GM23338 (cell line): ENCODE measurements around the gene RNLS. TPM values are rescaled to one million over a fixed set of nuclear protein-coding genes. Genes with fewer than 3 reads are reported as not detected.

Experiments used
- ATAC-seq: fragments of 200-7000 bp; cut with Tn5 transposase; 3 replicates; pipeline ENCODE4 v1.9.1; 2020
- DNase-seq: peaks from one replicate; pipeline ENCODE4 v3.0.0-alpha.2; 2015; ENCODE audit warnings: low spot score
- H2AFZ ChIP-seq: fragments of 200-600 bp; sonication (generic); 2 replicates; pipeline ENCODE4 v1.8.0; 2016; ENCODE audit warnings: antibody characterized with exemption, mild to moderate bottlenecking, moderate library complexity
- H3F3A ChIP-seq: fragments of 200-600 bp; sonication (generic); replicated peaks from 2 replicates; pipeline ENCODE4 v1.8.0; 2017; ENCODE audit warnings: antibody characterized with exemption, mixed run types, low read depth
- H3K27ac ChIP-seq: fragments of 200-600 bp; sonication (generic); 2 replicates; pipeline ENCODE4 v1.6.1; 2016; ENCODE audit warnings: low read depth
- H3K27me3 ChIP-seq: fragments of 200-600 bp; sonication (generic); 2 replicates; pipeline ENCODE4 v1.8.0; 2016; ENCODE audit warnings: mild to moderate bottlenecking, mixed run types, moderate library complexity; ENCODE audit not compliant: insufficient read depth
- H3K36me3 ChIP-seq: fragments of 200-600 bp; sonication (generic); 2 replicates; pipeline ENCODE4 v1.8.0; 2016; ENCODE audit warnings: mild to moderate bottlenecking; ENCODE audit not compliant: insufficient read depth
- H3K4me1 ChIP-seq: fragments of 200-600 bp; sonication (generic); 2 replicates; pipeline ENCODE4 v1.8.0; 2016; ENCODE audit warnings: mild to moderate bottlenecking, moderate library complexity; ENCODE audit not compliant: insufficient read depth
- H3K4me2 ChIP-seq: fragments of 200-600 bp; sonication (generic); 2 replicates; pipeline ENCODE4 v1.7.1; 2017; ENCODE audit warnings: mixed run types
- H3K4me3 ChIP-seq: fragments of 200-600 bp; sonication (generic); 2 replicates; pipeline ENCODE4 v1.6.1; 2016; ENCODE audit warnings: mixed run types
- H3K79me2 ChIP-seq: fragments of 200-600 bp; sonication (generic); replicated peaks from 2 replicates; pipeline ENCODE4 v1.8.0; 2017; ENCODE audit warnings: mild to moderate bottlenecking; ENCODE audit not compliant: insufficient read depth
- H3K9me2 ChIP-seq: fragments of 200-600 bp; sonication (generic); 2 replicates; pipeline ENCODE4 v1.8.0; 2017; ENCODE audit not compliant: insufficient read depth
- H4K20me1 ChIP-seq: fragments of 200-600 bp; sonication (generic); replicated peaks from 2 replicates; pipeline ENCODE4 v1.8.0; 2017; ENCODE audit warnings: mild to moderate bottlenecking; ENCODE audit not compliant: insufficient read depth
- H3K27ac Mint-ChIP-seq: 2 replicates; pipeline ENCODE4 v1.8.0; 2020; ENCODE audit warnings: inconsistent platforms, mild to moderate bottlenecking, moderate library complexity, mixed read lengths
- H3K27me3 Mint-ChIP-seq: 3 replicates; pipeline ENCODE4 v1.8.0; 2022; ENCODE audit warnings: low read depth, mild to moderate bottlenecking, moderate library complexity, mixed read lengths, inconsistent platforms; ENCODE audit not compliant: insufficient read depth, poor library complexity
- H3K36me3 Mint-ChIP-seq: 3 replicates; pipeline ENCODE4 v1.8.0; 2021; ENCODE audit warnings: low read depth, mild to moderate bottlenecking, inconsistent platforms, moderate library complexity, mixed read lengths
- H3K4me1 Mint-ChIP-seq: 3 replicates; pipeline ENCODE4 v1.8.0; 2020; ENCODE audit warnings: mild to moderate bottlenecking, inconsistent platforms, mixed read lengths
- H3K4me3 Mint-ChIP-seq: 3 replicates; pipeline ENCODE4 v1.8.0; 2021; ENCODE audit warnings: moderate library complexity, mild to moderate bottlenecking, inconsistent platforms, mixed read lengths
- H3K9me3 Mint-ChIP-seq: 3 replicates; pipeline ENCODE4 v1.8.0; 2020; ENCODE audit warnings: moderate library complexity, mild to moderate bottlenecking, inconsistent platforms, mixed read lengths
- CREB1 ChIP-seq: fragments of 250-450 bp; sonication (Bioruptor Pico); IDR thresholded peaks from 2 replicates; pipeline ENCODE4 v1.5.0; 2020; ENCODE audit warnings: low read depth, mild to moderate bottlenecking, moderate library complexity
- EZH2 ChIP-seq: fragments of 200-600 bp; sonication (generic); IDR thresholded peaks from one replicate; pipeline ENCODE4 v1.8.0; 2017; ENCODE audit warnings: antibody characterized with exemption, mild to moderate bottlenecking, low read depth; ENCODE audit not compliant: unreplicated experiment
- EZH2phosphoT487 ChIP-seq: fragments of 200-600 bp; sonication (generic); IDR thresholded peaks from one replicate; pipeline ENCODE4 v1.8.1; 2018; ENCODE audit warnings: antibody characterized with exemption; ENCODE audit not compliant: unreplicated experiment
- JUNB ChIP-seq: IDR thresholded peaks from one replicate; pipeline ENCODE4 v1.6.1; 2016; ENCODE audit warnings: antibody characterized with exemption; ENCODE audit not compliant: unreplicated experiment
- NANOG ChIP-seq: IDR thresholded peaks from 2 replicates; pipeline ENCODE4 v1.6.1; 2016; ENCODE audit warnings: antibody characterized with exemption, borderline replicate concordance
- POLR2AphosphoS5 ChIP-seq: IDR thresholded peaks from 2 replicates; pipeline ENCODE4 v1.6.1; 2016; ENCODE audit warnings: antibody characterized with exemption, low read depth
- STAT1 ChIP-seq: IDR thresholded peaks from one replicate; pipeline ENCODE4 v1.6.1; 2016; ENCODE audit warnings: antibody characterized with exemption; ENCODE audit not compliant: unreplicated experiment
- ZNF114 ChIP-seq: fragments of 250-450 bp; sonication (Bioruptor Pico); IDR thresholded peaks from 2 replicates; pipeline ENCODE4 v1.5.0; 2020; ENCODE audit warnings: mild to moderate bottlenecking, moderate library complexity
- ZNF331 ChIP-seq: fragments of 250-450 bp; sonication (Bioruptor Pico); IDR thresholded peaks from 2 replicates; pipeline ENCODE4 v1.5.0; 2020; ENCODE audit warnings: low read depth, mild to moderate bottlenecking, moderate library complexity
- polyA plus RNA-seq: library from polyadenylated mRNA; unstranded; fragments of >200 nt; fragmentation: Nextera tagmentation; extraction: Ambion mirVana; gene quantifications from 2 replicates; pipeline ENCODE4 v1.2.1, GENCODE V29; 2016
- total RNA-seq: library from RNA; depleted of rRNA; stranded (reverse); fragments of >200 nt; shearing (Covaris generic); gene quantifications from 2 replicates; pipeline ENCODE4 v1.2.3, GENCODE V29; 2014
- TF ChIP-seq, protein P1 (sequence below): fragments of 250-450 bp; sonication (Bioruptor Pico); IDR thresholded peaks from 2 replicates; pipeline ENCODE4 v1.5.0; 2020; ENCODE audit warnings: mild to moderate bottlenecking, moderate library complexity
- TF ChIP-seq, protein P2 (sequence below): IDR thresholded peaks from 2 replicates; pipeline ENCODE4 v1.6.1; 2016; ENCODE audit warnings: antibody characterized with exemption
- TF ChIP-seq, protein P3 (sequence below): IDR thresholded peaks from one replicate; pipeline ENCODE4 v1.6.1; 2018; ENCODE audit warnings: antibody characterized with exemption; ENCODE audit not compliant: unreplicated experiment
- TF ChIP-seq, protein P4 (sequence below), 2 experiments: fragments of 200-600 bp in 1 of 2; sonication (generic) in 1 of 2; conservative IDR thresholded peaks; 2 replicates each; pipeline versions ENCODE4 v1.5.1 to v1.6.1; 2016 to 2017; ENCODE audit warnings: antibody characterized with exemption in 2 of 2, low read depth in 2 of 2, mild to moderate bottlenecking in 2 of 2, moderate library complexity in 1 of 2

RNLS gene
- total and polyA plus RNA-seq, 2 experiments from 2014 or later = 8.8 to 15.2 TPM

DNA sequence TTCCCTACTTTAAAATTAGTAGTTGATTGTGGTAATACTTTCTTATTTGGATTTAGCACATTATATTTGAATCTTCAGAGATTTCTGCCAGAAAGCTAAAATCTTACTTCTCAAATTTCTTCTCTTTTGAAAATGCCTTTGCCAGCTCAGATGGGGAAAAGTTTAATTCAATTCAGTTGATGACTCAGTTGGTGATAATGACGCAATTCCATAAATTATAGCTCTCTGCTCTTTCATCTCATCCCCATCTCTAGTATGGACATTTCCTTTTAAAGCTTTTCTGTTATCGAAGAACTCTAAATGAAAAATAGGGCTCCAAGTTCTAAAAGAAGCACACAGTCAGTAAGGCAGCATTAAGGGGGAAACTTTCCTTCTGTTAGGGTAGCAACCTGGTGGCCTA lies 25.5 kb downstream of the RNLS start:
- H3K79me2 ChIP-seq = no peaks in the 10 kb centered on the region
- no peaks in the 10 kb centered on the region for H3F3A ChIP-seq
- H3K4me2 ChIP-seq = no peak overlapping the region
- no peak overlapping the region for H3K27ac ChIP-seq
- no peak overlapping the region for H3K27ac Mint-ChIP-seq
- no peak overlapping the region for H3K4me3 ChIP-seq
- no peak overlapping the region for H3K4me3 Mint-ChIP-seq
- H4K20me1 ChIP-seq = no peaks in the 10 kb centered on the region
- no peaks in the 10 kb centered on the region for H3K9me3 Mint-ChIP-seq
- no peak for TF ChIP-seq CREB1 (CRISPR knock-in tag)
- TF ChIP-seq, protein P1, sequence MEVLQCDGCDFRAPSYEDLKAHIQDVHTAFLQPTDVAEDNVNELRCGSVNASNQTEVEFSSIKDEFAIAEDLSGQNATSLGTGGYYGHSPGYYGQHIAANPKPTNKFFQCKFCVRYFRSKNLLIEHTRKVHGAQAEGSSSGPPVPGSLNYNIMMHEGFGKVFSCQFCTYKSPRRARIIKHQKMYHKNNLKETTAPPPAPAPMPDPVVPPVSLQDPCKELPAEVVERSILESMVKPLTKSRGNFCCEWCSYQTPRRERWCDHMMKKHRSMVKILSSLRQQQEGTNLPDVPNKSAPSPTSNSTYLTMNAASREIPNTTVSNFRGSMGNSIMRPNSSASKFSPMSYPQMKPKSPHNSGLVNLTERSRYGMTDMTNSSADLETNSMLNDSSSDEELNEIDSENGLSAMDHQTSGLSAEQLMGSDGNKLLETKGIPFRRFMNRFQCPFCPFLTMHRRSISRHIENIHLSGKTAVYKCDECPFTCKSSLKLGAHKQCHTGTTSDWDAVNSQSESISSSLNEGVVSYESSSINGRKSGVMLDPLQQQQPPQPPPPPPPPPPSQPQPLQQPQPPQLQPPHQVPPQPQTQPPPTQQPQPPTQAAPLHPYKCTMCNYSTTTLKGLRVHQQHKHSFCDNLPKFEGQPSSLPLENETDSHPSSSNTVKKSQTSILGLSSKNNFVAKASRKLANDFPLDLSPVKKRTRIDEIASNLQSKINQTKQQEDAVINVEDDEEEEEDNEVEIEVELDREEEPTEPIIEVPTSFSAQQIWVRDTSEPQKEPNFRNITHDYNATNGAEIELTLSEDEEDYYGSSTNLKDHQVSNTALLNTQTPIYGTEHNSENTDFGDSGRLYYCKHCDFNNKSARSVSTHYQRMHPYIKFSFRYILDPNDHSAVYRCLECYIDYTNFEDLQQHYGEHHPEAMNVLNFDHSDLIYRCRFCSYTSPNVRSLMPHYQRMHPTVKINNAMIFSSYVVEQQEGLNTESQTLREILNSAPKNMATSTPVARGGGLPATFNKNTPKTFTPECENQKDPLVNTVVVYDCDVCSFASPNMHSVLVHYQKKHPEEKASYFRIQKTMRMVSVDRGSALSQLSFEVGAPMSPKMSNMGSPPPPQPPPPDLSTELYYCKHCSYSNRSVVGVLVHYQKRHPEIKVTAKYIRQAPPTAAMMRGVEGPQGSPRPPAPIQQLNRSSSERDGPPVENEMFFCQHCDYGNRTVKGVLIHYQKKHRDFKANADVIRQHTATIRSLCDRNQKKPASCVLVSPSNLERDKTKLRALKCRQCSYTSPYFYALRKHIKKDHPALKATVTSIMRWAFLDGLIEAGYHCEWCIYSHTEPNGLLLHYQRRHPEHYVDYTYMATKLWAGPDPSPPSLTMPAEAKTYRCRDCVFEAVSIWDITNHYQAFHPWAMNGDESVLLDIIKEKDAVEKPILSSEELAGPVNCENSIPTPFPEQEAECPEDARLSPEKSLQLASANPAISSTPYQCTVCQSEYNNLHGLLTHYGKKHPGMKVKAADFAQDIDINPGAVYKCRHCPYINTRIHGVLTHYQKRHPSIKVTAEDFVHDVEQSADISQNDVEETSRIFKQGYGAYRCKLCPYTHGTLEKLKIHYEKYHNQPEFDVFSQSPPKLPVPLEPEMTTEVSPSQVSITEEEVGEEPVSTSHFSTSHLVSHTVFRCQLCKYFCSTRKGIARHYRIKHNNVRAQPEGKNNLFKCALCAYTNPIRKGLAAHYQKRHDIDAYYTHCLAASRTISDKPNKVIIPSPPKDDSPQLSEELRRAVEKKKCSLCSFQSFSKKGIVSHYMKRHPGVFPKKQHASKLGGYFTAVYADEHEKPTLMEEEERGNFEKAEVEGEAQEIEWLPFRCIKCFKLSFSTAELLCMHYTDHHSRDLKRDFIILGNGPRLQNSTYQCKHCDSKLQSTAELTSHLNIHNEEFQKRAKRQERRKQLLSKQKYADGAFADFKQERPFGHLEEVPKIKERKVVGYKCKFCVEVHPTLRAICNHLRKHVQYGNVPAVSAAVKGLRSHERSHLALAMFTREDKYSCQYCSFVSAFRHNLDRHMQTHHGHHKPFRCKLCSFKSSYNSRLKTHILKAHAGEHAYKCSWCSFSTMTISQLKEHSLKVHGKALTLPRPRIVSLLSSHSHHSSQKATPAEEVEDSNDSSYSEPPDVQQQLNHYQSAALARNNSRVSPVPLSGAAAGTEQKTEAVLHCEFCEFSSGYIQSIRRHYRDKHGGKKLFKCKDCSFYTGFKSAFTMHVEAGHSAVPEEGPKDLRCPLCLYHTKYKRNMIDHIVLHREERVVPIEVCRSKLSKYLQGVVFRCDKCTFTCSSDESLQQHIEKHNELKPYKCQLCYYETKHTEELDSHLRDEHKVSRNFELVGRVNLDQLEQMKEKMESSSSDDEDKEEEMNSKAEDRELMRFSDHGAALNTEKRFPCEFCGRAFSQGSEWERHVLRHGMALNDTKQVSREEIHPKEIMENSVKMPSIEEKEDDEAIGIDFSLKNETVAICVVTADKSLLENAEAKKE = no peak
- TF ChIP-seq STAT1 = no peak
- no peak for TF ChIP-seq EZH2
- no peak for TF ChIP-seq ZNF114 (CRISPR knock-in tag)
- TF ChIP-seq POLR2AphosphoS5 = no peak
- TF ChIP-seq, protein P2, sequence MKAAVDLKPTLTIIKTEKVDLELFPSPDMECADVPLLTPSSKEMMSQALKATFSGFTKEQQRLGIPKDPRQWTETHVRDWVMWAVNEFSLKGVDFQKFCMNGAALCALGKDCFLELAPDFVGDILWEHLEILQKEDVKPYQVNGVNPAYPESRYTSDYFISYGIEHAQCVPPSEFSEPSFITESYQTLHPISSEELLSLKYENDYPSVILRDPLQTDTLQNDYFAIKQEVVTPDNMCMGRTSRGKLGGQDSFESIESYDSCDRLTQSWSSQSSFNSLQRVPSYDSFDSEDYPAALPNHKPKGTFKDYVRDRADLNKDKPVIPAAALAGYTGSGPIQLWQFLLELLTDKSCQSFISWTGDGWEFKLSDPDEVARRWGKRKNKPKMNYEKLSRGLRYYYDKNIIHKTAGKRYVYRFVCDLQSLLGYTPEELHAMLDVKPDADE = no peak
- no peak for TF ChIP-seq ZNF331
- TF ChIP-seq EZH2phosphoT487 = no peak
- TF ChIP-seq, protein P3, sequence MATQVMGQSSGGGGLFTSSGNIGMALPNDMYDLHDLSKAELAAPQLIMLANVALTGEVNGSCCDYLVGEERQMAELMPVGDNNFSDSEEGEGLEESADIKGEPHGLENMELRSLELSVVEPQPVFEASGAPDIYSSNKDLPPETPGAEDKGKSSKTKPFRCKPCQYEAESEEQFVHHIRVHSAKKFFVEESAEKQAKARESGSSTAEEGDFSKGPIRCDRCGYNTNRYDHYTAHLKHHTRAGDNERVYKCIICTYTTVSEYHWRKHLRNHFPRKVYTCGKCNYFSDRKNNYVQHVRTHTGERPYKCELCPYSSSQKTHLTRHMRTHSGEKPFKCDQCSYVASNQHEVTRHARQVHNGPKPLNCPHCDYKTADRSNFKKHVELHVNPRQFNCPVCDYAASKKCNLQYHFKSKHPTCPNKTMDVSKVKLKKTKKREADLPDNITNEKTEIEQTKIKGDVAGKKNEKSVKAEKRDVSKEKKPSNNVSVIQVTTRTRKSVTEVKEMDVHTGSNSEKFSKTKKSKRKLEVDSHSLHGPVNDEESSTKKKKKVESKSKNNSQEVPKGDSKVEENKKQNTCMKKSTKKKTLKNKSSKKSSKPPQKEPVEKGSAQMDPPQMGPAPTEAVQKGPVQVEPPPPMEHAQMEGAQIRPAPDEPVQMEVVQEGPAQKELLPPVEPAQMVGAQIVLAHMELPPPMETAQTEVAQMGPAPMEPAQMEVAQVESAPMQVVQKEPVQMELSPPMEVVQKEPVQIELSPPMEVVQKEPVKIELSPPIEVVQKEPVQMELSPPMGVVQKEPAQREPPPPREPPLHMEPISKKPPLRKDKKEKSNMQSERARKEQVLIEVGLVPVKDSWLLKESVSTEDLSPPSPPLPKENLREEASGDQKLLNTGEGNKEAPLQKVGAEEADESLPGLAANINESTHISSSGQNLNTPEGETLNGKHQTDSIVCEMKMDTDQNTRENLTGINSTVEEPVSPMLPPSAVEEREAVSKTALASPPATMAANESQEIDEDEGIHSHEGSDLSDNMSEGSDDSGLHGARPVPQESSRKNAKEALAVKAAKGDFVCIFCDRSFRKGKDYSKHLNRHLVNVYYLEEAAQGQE = no peak
- TF ChIP-seq, protein P4, sequence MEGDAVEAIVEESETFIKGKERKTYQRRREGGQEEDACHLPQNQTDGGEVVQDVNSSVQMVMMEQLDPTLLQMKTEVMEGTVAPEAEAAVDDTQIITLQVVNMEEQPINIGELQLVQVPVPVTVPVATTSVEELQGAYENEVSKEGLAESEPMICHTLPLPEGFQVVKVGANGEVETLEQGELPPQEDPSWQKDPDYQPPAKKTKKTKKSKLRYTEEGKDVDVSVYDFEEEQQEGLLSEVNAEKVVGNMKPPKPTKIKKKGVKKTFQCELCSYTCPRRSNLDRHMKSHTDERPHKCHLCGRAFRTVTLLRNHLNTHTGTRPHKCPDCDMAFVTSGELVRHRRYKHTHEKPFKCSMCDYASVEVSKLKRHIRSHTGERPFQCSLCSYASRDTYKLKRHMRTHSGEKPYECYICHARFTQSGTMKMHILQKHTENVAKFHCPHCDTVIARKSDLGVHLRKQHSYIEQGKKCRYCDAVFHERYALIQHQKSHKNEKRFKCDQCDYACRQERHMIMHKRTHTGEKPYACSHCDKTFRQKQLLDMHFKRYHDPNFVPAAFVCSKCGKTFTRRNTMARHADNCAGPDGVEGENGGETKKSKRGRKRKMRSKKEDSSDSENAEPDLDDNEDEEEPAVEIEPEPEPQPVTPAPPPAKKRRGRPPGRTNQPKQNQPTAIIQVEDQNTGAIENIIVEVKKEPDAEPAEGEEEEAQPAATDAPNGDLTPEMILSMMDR (conservative IDR thresholded peaks at IDR 0.05; ENCODE audit: low read depth in 2 of 2) = no peak
- TF ChIP-seq JUNB = no peak
- TF ChIP-seq NANOG = no peak
- H3K9me2 ChIP-seq = no peaks in the 10 kb centered on the region
- DNase-seq (no peak), ATAC-seq (no peak)
- H3K36me3 Mint-ChIP-seq = no peaks in the 10 kb centered on the region
- no peak overlapping the region for H2AFZ ChIP-seq
- no peaks in the 10 kb centered on the region for H3K27me3 Mint-ChIP-seq
- no peaks in the 10 kb centered on the region for H3K36me3 ChIP-seq
- H3K4me1 ChIP-seq = no peaks in the 10 kb centered on the region
- H3K4me1 Mint-ChIP-seq = no peaks in the 10 kb centered on the region
- no peaks in the 10 kb centered on the region for H3K27me3 ChIP-seq
